Embryonic facial prominence (tissue), 1 donor: ENCODE results near the gene OPRL1.

ENCODE experiments used
- DNase-seq: peaks from one replicate; pipeline ENCODE4 v3.0.0-alpha.2; 2016; ENCODE audit errors: extremely low spot score

The OPRL1 gene

DNA sequence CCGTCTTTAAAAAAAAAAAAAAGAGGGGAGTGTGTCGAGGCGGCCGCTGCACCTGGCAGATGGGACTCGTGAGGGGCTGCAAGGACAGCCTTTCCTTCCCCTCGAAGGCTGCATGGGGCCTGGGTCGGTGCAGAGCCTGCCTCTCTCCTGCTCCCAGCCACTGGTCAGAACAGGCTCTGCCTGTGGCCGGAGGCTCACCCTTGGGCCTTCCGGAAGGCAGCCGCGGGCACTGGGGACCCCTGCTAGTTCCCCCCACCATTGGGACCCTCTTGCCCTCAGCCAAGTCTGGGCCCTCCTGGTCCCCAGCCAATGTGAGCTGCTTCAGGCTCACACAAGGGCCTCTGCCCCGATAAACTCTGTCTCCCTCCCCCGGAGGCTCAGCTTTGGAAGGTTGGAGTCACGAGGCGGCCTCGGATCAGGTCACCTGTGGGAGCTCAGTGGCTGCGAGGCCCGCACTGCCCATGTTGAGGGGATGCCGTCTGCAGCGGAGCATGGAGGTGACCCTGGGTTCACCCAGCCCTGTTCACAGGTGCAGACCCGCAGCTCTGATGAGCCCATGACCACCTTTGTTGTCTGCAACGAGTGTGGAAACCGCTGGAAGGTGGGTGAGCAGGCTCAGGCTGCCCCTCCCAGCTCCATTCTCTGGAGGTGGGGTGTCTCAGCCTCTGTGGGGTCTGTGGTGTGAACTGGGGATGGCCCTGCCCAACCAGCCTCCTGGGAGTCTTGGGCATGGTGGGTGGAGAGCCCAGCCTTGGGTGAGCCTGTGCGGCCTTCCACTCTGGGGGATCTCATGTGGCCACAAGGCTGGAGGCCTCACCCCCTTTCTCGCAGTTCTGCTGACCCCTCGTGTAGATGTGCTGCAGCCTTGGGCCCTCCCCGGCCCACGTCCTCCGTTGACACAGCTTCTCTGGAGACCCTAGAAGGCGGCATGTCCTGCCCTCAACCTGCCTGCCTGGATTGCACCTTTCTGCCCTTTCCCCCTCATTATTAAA lies 8.2 kb upstream of the OPRL1 start:
- no peak for DNase-seq

DNA sequence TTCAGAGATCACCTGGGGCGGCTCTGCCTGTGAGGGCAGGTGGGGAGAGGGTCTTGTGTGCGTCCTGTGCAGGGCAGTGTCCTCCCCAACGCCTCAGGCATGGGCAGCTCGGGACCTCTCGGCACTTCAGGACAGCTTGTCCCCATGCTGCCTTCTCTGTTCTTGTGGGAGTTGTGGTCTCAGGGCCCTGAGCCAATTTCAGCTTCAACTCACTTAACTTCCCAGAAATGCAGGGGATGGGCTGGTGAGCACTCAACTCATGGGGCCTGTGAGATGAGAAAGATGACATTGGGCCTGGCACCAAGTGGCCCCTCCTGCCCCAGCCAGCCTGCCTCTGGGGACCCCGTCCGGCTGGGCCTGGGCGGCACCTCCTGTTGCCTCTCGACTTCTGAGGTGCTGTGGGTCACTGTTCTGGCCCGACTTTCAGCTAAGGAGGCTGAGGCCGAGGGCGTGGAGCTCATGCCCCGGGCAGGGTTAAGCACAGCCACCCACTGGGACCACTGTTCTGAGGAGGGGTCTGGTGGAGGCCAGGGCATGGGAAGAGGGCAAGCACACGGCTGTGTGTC lies 7.3 kb upstream of the OPRL1 start:
- no peak for DNase-seq

DNA sequence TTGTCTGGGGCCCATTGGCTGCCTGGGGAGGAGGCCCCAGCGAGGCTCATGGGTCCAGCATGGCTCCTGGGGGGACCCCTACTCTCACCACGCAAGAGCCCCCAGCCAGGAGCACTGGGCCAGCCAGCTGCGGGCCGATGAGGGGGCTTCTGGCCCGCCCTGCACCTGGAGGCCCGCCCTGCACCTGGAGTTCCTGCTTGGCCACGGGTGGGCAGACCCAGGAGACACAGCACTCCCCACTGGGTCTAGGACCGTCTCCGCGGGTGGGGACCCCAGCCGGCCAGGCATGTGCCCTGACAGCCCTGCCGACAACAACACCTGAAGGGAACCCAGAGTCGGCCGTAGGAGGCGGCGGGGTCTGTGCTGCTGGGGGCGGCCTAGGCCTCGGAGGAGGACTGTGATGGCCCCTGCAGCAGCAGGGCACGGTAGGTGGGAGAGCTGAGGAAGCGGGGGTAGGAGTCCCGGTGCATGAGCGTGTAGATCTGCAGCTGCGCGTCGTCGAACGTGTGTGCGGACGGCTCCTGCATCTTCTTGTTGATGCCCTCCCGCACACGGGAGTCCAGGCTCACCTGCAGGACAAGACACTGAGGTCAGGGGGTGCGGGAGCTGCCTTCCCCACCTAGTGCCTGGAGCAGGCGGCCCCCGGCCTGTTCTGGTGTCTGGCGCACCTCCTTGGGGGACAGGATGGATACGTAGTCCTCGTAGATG lies 6.3 kb upstream of the OPRL1 start:
- no peak for DNase-seq

DNA sequence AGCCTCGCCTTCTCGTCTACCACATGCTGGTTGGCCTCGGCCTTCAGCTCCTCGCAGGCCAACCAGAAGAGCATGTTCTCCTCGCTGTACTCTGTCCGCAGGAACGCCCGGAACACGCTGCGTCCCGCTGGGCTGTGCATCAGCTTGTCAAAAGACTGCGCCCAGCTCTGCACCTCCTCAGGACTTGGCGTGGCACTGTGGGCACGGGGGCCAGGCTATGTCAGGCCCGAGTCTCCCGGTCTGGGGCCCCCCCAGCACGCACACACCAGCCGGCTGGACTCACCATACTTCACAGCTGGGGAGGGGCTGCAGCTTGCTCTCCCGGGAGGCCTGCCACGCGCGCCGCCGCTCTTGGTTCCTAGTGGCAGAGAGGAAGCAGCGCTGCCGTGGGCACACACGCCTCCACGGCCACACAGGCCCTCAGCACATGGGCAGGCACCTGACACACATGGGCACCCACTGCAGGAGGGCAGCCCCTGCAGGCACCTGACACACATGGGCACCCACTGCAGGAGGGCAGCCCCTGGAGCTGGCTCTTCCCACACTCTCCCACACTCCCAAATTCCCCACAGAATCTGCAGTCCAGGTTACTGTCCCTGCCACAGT lies 5.6 kb upstream of the OPRL1 start:
- DNase-seq = no peak

DNA sequence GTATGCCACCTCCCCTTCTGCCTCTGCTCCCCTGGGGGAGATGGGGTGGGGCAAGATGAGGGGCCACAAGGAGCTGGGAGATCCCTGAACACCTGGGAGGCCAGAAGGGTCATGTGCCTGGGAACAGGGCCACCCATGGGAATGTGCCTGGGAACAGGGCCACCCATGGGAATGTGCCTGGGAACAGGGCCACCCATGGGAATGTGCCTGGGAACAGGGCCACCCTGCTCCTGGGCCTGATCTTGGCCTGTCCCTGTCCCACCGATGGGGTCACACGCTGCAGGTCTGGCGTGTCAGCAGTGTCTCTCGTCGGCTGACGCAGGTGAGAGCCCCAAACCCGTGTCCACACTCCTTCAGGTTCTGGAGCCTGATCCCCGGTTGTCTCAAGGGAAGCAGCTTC lies 4.9 kb upstream of the OPRL1 start:
- no peak for DNase-seq

DNA sequence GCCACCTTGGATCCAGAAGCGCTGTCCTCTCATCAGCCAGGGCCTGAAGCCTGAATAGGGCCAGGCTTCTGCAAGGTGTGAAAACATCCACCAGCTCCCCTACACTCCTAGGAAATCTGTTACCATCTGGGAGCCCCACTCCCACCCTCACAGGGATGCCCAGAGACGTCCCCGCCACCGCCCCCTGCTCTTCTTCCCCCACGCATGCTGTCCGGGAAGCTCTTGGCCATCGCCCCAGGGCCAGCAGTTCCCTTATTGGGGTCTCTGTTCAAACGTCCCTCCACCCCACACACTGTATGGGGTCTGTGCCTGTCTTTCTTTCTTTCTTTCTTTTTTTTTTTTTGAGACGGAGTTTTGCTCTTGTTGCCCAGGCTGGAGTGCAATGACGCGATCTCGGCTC lies 4.3 kb upstream of the OPRL1 start:
- no peak for DNase-seq

DNA sequence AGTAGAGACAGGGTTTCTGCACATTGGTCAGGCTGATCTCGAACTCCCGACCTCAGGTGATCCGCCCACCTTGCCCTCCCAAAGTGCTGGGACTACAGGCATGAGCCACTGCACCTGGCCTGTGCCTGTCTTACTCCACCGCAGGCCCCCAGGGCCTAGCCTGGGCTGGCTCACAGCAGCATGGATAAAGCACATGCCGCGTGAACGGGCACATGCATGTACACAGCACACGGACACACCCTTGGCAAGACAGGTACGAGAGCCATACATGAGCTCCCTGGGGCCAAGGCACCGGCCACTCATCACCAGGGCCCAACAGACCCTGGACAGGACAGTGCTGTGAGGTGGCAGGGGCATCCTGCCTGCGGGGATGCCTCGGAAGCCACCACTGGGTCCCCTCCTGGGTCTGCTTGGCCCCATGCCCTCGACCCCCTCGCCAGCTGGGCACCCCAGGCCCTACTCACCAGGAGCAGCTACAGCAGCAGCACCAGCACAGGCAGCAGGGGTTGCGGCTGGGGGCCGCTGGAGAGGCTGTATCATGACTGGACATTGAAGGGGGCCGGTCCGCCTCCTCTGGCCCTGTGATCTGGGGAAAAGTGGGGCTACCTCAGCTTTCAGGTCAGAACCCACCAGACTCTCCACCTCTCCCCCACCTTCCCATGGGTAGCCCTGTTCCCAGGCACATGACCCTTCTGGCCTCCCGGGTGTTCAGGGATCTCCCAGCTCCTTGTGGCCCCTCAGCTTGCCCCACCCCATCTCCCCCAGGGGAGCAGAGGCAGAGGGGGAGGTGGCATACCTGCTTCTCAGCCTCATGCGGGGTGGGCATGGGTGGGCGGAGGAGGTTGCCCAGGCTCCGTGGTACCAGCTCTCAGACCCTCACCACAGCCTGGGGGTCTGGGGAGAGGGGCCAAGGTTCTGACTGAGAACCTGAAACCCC lies 3.6 kb upstream of the OPRL1 start:
- no peak for DNase-seq

DNA sequence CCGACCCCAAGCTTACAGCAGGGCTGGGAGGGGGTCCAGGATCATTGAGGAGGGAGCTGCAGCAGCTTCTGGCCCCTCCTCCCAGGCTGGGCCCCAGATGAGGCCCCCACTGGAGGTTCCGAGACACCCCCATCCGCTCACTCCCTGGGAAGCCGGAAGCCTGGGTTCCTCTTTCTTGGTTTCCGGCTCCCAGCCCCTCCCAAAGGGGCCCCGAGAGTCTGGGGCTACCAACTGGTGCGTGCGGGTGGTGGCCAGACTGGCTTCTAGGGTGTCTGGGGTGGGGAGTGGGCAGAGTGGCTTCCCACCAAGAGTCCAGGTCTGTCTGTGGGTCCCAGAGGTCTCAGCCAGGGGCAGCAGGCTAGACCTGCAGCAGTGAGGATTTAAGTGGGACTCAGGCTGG lies 2.8 kb upstream of the OPRL1 start:
- no peak for DNase-seq

DNA sequence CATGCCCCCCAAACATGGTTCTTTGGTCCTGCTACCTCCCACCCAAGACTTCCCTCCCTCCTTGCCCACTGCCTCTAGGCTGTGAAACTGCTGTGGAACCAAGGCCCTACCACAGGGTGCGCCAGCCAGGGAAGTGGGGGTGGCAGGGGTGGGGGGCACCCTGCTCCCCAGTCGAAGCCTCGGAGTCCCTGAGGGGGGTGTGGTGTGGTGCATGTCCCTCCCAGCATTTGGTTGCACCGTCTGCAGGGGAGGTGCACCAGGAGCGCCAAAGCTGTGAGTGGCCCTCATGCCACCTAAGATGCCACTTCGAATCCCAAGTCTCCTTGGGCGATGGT lies 2.4 kb upstream of the OPRL1 start:
- DNase-seq = no peak

DNA sequence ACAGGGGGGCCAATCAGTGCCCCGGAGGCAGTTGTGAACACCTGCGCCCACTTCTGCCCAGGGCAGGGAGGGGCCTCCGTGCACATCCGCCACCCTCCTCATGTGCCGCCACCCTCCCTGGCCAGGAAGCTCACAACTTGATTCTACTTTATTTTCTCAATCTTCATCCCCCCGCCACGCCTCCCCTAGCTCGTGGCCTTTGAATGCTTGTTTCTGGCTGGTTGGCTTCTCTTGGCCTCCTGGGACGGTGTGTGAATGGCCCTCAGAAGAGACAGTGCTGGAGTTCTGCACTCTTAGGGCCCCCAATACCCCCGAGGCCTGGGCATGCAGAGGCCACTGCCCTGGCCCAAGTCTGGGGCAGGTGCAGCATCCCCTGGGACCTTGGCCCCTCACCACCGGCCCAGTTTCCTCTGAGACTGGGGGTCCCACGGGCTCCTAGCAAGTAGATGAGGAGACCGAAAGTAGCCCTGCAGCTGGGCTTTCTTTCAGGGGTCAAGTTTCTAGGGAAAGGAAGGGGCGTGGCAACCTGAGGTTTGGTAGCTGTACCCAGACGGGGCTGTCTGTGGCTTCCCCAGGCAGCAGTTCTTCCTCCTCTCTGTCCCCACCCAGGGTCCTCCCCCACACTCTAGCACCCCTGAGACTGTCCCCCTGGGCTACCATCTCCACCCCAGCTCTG lies 1.9 kb upstream of the OPRL1 start:
- no peak for DNase-seq

DNA sequence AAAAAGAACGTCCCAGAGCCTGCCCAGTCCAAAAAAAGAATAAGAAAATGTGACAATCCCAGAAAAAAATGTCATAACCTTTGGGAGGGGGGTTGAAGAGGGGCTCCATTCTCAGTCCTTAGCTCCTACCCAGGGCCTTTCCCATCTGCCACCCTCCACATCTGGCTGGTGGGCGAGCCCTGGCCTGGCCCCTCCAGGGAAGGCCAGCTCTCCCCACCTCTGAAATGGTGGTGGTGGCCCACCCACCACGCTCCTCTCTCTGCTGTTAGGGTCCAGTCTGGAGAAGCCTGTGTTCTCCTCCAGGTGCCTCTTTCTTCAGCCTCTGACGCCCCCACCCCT lies 979 bp upstream of the OPRL1 start:
- DNase-seq = no peak

DNA sequence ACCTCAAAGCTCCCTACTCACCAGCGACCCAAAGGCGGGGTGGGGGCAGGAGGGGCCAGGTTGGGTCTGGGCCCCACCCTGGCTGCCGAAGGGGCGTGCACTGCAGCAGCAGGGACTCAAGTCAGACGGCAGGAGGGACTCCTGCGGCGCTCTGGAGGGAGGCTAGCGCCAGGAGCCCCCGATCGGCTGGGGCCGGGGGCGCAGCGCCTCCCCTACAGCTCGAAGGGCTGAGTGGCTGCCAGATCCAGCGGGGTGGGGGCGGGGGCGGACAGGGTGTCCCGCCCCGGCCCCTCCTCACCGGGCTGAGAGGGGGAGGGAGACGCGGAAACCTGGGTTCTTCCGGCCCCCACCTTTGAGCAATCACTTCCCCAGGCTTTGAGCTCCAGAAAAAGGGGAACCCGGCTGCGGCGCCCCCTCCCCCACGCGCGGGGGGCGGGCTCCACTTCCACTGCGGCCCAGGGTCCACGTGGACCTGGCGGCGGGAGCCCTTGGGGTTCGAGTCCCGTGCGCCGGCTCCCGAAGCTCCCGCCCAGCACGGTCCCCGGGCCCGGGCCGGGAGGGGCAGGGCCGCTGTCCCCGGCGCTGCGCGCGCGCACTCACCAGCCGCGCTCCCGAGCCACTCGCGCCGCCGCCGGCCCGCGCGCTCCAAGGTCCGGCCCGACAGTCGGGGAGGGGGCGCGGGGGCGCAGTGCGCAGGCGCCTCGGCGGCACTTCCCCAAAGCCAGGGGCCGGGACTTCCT lies 439 bp upstream of the OPRL1 start, which contains the start of gene RGS19:
Gene RGS19, minus strand, starts transcription at position 246 of the 740 bp plus-strand sequence. CDS start 2,632 bp downstream, outside the sequence.
- no peak for DNase-seq

DNA sequence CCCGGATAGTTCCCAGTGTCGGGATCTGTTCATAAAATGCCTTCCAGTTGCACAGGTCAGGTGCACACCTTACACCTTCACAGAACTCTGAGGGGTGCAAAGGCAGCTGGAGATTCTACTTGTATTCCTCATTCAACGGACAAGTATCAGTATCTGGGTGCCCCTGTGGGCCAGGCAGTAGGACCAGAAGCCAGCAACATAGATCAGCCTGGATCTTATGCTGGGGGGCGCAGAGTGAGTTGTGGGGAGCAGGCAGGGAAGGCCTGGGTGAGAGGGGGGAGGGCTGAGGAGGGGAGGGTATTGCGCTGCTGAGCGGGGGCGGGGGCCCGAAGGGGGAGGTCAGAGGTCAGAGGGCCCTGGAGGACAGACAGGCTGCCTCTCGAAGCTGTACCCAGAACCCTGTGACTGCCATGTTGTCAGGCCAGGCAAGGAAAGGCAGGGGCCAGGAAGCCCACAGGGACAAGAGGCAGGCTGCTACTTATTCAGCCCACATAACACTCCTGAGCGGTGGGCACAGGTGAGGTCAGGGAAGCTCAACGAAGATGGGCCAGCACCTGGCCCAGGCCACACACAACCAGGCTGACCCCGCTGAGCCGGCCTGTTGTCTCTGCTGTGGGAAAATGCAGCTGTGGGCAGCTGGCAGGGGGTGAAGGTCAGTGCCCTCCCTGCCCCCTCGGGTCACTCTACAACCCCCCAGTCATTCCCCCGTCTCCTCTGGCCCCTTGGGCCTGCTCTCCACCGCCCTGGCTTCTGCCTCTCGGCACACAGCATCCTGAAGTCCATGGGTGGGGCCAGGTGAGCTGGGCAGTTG lies 1.1 kb downstream of the OPRL1 start:
- DNase-seq = no peak

DNA sequence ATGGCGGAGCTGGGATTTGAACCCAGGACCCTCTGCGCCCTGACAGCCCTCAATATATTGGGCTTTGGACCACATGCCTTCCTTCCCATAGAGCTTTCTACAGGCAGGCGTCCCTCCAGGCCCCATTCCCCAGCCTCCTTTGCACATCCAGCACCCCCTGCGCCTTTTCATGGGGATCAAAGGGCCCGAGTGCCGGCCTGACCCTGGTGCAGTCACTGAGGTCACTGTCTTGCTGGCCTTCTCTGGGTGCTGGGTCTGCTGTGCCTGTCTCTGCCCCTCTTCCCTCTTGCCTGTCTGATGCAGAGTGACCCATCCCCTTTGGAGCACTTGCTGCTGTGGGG lies 1.7 kb downstream of the OPRL1 start:
- DNase-seq = no peak

DNA sequence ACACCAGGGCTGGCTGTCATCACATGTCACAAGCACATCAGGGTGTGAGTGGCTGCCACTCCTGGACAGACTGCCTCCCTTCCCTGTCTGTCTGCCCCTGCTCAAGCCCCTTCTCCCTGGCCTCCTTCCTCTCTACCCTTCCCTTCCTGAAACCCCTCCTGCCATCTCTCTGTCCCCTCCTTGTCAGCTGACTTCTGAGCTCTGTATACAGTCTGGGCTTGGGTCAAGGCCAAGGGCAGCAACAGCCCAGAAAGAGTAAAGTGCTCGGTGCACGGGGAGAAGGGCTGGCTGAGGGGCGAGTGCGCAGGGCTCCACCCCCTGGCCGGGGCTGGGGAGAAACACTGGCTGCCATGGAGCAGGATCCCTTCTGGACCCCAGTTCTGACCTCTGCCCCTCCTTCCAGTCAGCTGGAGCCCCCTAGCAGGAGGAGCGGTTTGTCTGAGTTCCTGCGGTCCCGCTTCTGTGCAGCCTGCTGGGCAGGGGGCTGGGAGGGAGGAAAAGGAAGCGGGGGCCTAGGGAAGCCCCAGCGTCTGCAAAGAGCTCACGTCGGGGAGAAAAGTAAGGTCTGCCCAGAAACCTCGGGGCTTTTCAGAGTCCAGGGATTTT lies 2.3 kb downstream of the OPRL1 start:
- no peak for DNase-seq

DNA sequence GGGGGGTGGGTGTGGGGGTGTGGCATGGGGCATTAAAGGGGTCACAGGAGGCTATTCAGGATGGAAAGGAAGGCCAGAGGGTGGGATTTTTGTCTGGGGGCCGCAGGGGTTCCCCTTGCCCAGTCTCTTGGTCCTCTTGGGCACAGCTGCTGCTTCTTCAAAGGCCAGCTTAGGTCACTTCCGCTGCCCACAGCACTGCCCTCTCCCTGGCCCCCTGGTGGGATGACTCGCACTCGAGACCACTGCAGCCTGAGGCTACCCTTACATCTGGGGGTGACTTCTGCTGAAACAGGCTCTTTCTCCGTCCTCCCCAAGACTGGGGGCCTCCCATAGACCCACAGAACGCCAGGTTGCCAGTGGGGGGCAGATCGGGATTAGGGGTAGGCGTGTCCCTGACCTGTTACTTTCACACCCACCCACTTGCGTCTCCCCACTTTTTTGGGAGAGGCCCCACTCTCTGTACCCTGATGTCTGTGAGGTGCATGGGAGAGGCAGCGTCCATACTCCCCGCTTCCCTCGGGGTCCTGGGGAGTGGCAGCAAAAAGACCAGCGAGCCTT lies 3.0 kb downstream of the OPRL1 start:
- no peak for DNase-seq

DNA sequence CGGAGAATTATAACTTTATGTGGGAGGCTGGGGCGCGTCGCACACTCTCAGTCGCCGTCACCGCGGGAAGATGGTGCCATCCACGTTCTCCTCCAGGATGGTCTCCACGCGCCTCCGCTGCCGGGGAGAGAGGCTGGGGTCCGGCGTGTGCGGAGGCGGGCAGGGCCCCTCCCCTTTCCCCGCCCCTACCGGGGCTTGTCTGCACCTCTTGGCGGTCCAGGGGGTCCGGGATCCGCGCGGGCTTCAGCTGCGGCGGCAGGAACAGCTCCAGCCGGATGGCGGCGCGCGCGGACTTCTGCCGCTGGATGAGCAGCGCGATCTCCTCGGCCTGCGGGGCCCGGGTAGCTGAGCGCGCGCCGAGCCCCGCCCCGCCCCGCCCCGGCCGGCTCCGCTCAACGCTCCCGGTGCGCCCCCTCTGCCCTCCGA lies 3.5 kb downstream of the OPRL1 start:
- no peak for DNase-seq
